Chondrocyte (in vitro differentiated cells): Measurements from ENCODE around the gene HMGCS2. TPM values are rescaled to one million over a fixed set of nuclear protein-coding genes. Genes with fewer than 3 reads are reported as not detected.

Source experiments
- DNase-seq: peaks from one replicate; pipeline ENCODE4 v3.0.0; 2021; ENCODE audit warnings: mixed read lengths, low spot score
- H3K27ac Mint-ChIP-seq: one replicate; pipeline ENCODE4 v1.8.0; 2021; ENCODE audit warnings: mild to moderate bottlenecking, moderate library complexity, mixed read lengths; ENCODE audit not compliant: unreplicated experiment
- H3K27me3 Mint-ChIP-seq: 2 replicates; pipeline ENCODE4 v1.8.0; 2021; ENCODE audit warnings: low read depth, mixed read lengths
- H3K36me3 Mint-ChIP-seq: 2 replicates; pipeline ENCODE4 v1.8.0; 2021; ENCODE audit warnings: low read depth, mixed read lengths
- H3K4me1 Mint-ChIP-seq: 2 replicates; pipeline ENCODE4 v1.8.0; 2021; ENCODE audit warnings: low read depth, mild to moderate bottlenecking, mixed read lengths
- H3K4me3 Mint-ChIP-seq: one replicate; pipeline ENCODE4 v1.8.0; 2021; ENCODE audit warnings: mild to moderate bottlenecking, moderate library complexity, mixed read lengths; ENCODE audit not compliant: unreplicated experiment
- H3K9me3 Mint-ChIP-seq: 2 replicates; pipeline ENCODE4 v1.8.0; 2021; ENCODE audit warnings: low read depth, mixed read lengths
- total RNA-seq: library from RNA; stranded (reverse); gene quantifications from 3 replicates; pipeline ENCODE4 v1.2.1, GENCODE V29; 2021
- TF ChIP-seq, protein P1 (sequence below): fragments of 200-600 bp; sonication (generic); IDR thresholded peaks from 2 replicates; pipeline ENCODE4 v1.5.0; 2021; ENCODE audit warnings: antibody characterized with exemption, mild to moderate bottlenecking, moderate library complexity

The HMGCS2 gene
- total RNA-seq, 1 donor from 2014 or later = not detected

GRCh38 chr1:119701659-119702058 is 67.0 kb downstream of the HMGCS2 start:
- Mint-ChIP-seq H3K36me3 (peaks cover 9% of the 10 kb centered on the region), H3K4me3 (no peak overlapping the region), H3K27me3 (peaks cover 15% of the 10 kb centered on the region), H3K27ac (no peak overlapping the region), H3K9me3 (peaks cover 13% of the 10 kb centered on the region), H3K4me1 (no peaks in the 10 kb centered on the region)
- TF ChIP-seq, protein P1, sequence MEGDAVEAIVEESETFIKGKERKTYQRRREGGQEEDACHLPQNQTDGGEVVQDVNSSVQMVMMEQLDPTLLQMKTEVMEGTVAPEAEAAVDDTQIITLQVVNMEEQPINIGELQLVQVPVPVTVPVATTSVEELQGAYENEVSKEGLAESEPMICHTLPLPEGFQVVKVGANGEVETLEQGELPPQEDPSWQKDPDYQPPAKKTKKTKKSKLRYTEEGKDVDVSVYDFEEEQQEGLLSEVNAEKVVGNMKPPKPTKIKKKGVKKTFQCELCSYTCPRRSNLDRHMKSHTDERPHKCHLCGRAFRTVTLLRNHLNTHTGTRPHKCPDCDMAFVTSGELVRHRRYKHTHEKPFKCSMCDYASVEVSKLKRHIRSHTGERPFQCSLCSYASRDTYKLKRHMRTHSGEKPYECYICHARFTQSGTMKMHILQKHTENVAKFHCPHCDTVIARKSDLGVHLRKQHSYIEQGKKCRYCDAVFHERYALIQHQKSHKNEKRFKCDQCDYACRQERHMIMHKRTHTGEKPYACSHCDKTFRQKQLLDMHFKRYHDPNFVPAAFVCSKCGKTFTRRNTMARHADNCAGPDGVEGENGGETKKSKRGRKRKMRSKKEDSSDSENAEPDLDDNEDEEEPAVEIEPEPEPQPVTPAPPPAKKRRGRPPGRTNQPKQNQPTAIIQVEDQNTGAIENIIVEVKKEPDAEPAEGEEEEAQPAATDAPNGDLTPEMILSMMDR = no peak
- DNase-seq = no peak

GRCh38 chr1:119700326-119700725 is 68.4 kb downstream of the HMGCS2 start:
- H3K27ac Mint-ChIP-seq = no peak overlapping the region
- DNase-seq = no peak
- no peak overlapping the region for H3K4me3 Mint-ChIP-seq
- peaks cover 11% of the 10 kb centered on the region for H3K9me3 Mint-ChIP-seq
- H3K27me3 Mint-ChIP-seq = peaks cover 18% of the 10 kb centered on the region
- H3K4me1 Mint-ChIP-seq = no peaks in the 10 kb centered on the region
- TF ChIP-seq, protein P1 = no peak
- H3K36me3 Mint-ChIP-seq = peaks cover 7% of the 10 kb centered on the region

Other genes starting within 250 kb of the HMGCS2 start
- gene ZNF697, start 120.6 kb downstream of the HMGCS2 start, total RNA-seq = 9.4 to 13.6 TPM (median 13.3 TPM) in 3 replicates
- 65.8 to 300 TPM (median 274 TPM) in 3 replicates for gene PHGDH, start 57.0 kb downstream of the HMGCS2 start, total RNA-seq
- not detected in 3 replicates for gene REG4, start 42.6 kb upstream of the HMGCS2 start, total RNA-seq
- gene ADAM30, start 127.6 kb upstream of the HMGCS2 start, total RNA-seq = not detected in 3 replicates